IPS-18a (cell line): Measurements from ENCODE around the gene TGM1.

ENCODE experiments used
- H3K27ac ChIP-seq: one replicate; pipeline ENCODE4 v1.5.1; 2013; ENCODE audit warnings: low read length
- H3K27me3 ChIP-seq: one replicate; pipeline ENCODE4 v1.6.1; 2013; ENCODE audit warnings: mild to moderate bottlenecking, low read length; ENCODE audit not compliant: control insufficient read depth, insufficient read depth
- H3K36me3 ChIP-seq: one replicate; pipeline ENCODE4 v1.6.1; 2013; ENCODE audit warnings: low read depth, low read length; ENCODE audit not compliant: control insufficient read depth
- H3K4me1 ChIP-seq: one replicate; pipeline ENCODE4 v1.6.1; 2013; ENCODE audit warnings: low read depth, low read length; ENCODE audit not compliant: control insufficient read depth
- H3K4me3 ChIP-seq: one replicate; pipeline ENCODE4 v1.5.1; 2013; ENCODE audit warnings: low read length
- H3K9ac ChIP-seq: one replicate; pipeline ENCODE4 v1.6.1; 2013; ENCODE audit warnings: mild to moderate bottlenecking, low read length, moderate library complexity
- H3K9me3 ChIP-seq: one replicate; pipeline ENCODE4 v1.6.1; 2013; ENCODE audit warnings: low read depth, low read length; ENCODE audit not compliant: control insufficient read depth

The TGM1 gene

GRCh38 chr14:24256960-24257359 lies 6.0 kb downstream of the TGM1 start:
- H3K27ac ChIP-seq: no peak overlapping the region
- H3K4me1 ChIP-seq: no peaks in the 10 kb centered on the region
- no peaks in the 10 kb centered on the region for H3K27me3 ChIP-seq
- no peaks in the 10 kb centered on the region for H3K9me3 ChIP-seq
- H3K36me3 ChIP-seq: no peaks in the 10 kb centered on the region
- H3K4me3 ChIP-seq: no peak overlapping the region
- H3K9ac ChIP-seq: no peak overlapping the region

GRCh38 chr14:24255931-24256711 lies 6.9 kb downstream of the TGM1 start:
- Histone ChIP-seq H3K27ac (no peak overlapping the region), H3K9ac (no peak overlapping the region), H3K4me1 (no peaks in the 10 kb centered on the region)

GRCh38 chr14:24255438-24255837 lies 7.5 kb downstream of the TGM1 start:
- H3K9me3 ChIP-seq: no peaks in the 10 kb centered on the region
- H3K4me3 ChIP-seq: no peak overlapping the region
- no peaks in the 10 kb centered on the region for H3K4me1 ChIP-seq
- H3K27ac ChIP-seq: no peak overlapping the region
- H3K27me3 ChIP-seq: no peaks in the 10 kb centered on the region
- no peaks in the 10 kb centered on the region for H3K36me3 ChIP-seq
- no peak overlapping the region for H3K9ac ChIP-seq

More at GRCh38 chr14:24255931-24256711, 6.9 kb downstream of the TGM1 start:
- Histone ChIP-seq H3K4me3 (no peak overlapping the region), H3K9me3 (no peaks in the 10 kb centered on the region), H3K27me3 (no peaks in the 10 kb centered on the region), H3K36me3 (no peaks in the 10 kb centered on the region)

- H3K4me1 ChIP-seq: no peaks in the 10 kb centered on the region
- no peak overlapping the region for H3K27ac ChIP-seq
- no peaks in the 10 kb centered on the region for H3K9me3 ChIP-seq
- H3K9ac ChIP-seq: no peak overlapping the region
- H3K4me3 ChIP-seq: no peak overlapping the region
- no peaks in the 10 kb centered on the region for H3K36me3 ChIP-seq
- no peaks in the 10 kb centered on the region for H3K27me3 ChIP-seq
Measured at GRCh38 chr14:24254630-24255392, 8.2 kb downstream of the TGM1 start.

GRCh38 chr14:24253936-24254335 lies 9.0 kb downstream of the TGM1 start:
- Histone ChIP-seq H3K27ac (no peak overlapping the region), H3K27me3 (no peaks in the 10 kb centered on the region), H3K4me1 (no peaks in the 10 kb centered on the region), H3K4me3 (no peak overlapping the region), H3K9me3 (no peaks in the 10 kb centered on the region), H3K9ac (no peak overlapping the region), H3K36me3 (no peaks in the 10 kb centered on the region)

GRCh38 chr14:24252289-24253124 lies 10.5 kb downstream of the TGM1 start:
- Histone ChIP-seq H3K27ac (no peak overlapping the region), H3K4me1 (no peaks in the 10 kb centered on the region), H3K9ac (no peak overlapping the region), H3K4me3 (no peak overlapping the region), H3K36me3 (no peaks in the 10 kb centered on the region), H3K27me3 (no peaks in the 10 kb centered on the region), H3K9me3 (no peaks in the 10 kb centered on the region)

- no peak overlapping the region for H3K4me3 ChIP-seq
- no peaks in the 10 kb centered on the region for H3K4me1 ChIP-seq
- no peaks in the 10 kb centered on the region for H3K9me3 ChIP-seq
- no peaks in the 10 kb centered on the region for H3K36me3 ChIP-seq
- H3K27ac ChIP-seq: no peak overlapping the region
- no peak overlapping the region for H3K9ac ChIP-seq
- H3K27me3 ChIP-seq: no peaks in the 10 kb centered on the region
Measured at GRCh38 chr14:24251880-24252288, 11.1 kb downstream of the TGM1 start.

GRCh38 chr14:24250354-24250753 lies 12.6 kb downstream of the TGM1 start:
- Histone ChIP-seq H3K9me3 (no peaks in the 10 kb centered on the region), H3K9ac (no peak overlapping the region), H3K4me1 (no peaks in the 10 kb centered on the region), H3K27me3 (no peaks in the 10 kb centered on the region), H3K27ac (no peak overlapping the region), H3K36me3 (no peaks in the 10 kb centered on the region), H3K4me3 (no peak overlapping the region)

- Histone ChIP-seq H3K27ac (no peak overlapping the region), H3K27me3 (no peaks in the 10 kb centered on the region), H3K9me3 (no peaks in the 10 kb centered on the region), H3K4me3 (no peak overlapping the region), H3K4me1 (no peaks in the 10 kb centered on the region), H3K36me3 (no peaks in the 10 kb centered on the region), H3K9ac (no peak overlapping the region)
Measured at GRCh38 chr14:24249230-24250021, 13.6 kb downstream of the TGM1 start.

- H3K4me1 ChIP-seq: peaks cover 6% of the 10 kb centered on the region
- H3K27ac ChIP-seq: no peak overlapping the region
- no peaks in the 10 kb centered on the region for H3K27me3 ChIP-seq
- no peak overlapping the region for H3K9ac ChIP-seq
- H3K36me3 ChIP-seq: no peaks in the 10 kb centered on the region
- H3K9me3 ChIP-seq: no peaks in the 10 kb centered on the region
- no peak overlapping the region for H3K4me3 ChIP-seq
Measured at GRCh38 chr14:24247422-24247821, 15.6 kb downstream of the TGM1 start.

GRCh38 chr14:24246765-24247212 lies 16.2 kb downstream of the TGM1 start:
- no peak overlapping the region for H3K4me3 ChIP-seq
- peaks cover 6% of the 10 kb centered on the region for H3K4me1 ChIP-seq
- H3K9me3 ChIP-seq: no peaks in the 10 kb centered on the region
- H3K36me3 ChIP-seq: no peaks in the 10 kb centered on the region
- H3K27ac ChIP-seq: no peak overlapping the region
- no peaks in the 10 kb centered on the region for H3K27me3 ChIP-seq
- H3K9ac ChIP-seq: no peak overlapping the region
